ENCODE measurements around the gene PRDM12. TPM values are rescaled to one million over a fixed set of nuclear protein-coding genes. Genes with fewer than 3 reads are reported as not detected.

Gene PRDM12
- polyA plus RNA-seq, 1 donor (not counting 4 experiments of a cell fraction or from before 2014, with no cell fraction given) = not detected

- Histone ChIP-seq H3K27me3 (ENCODE audit: control insufficient read depth, extremely low read depth, insufficient read depth, low read length) (no peaks in the 10 kb centered on the region), H3K9me1 (ENCODE audit: control insufficient read depth, extremely low read depth, insufficient read depth, low read length) (no peaks in the 10 kb centered on the region), H3K9me3 (ENCODE audit: control insufficient read depth, low read depth, low read length) (no peaks in the 10 kb centered on the region), H3K4me1 (ENCODE audit: control insufficient read depth, extremely low read depth, insufficient read depth, low read length) (no peaks in the 10 kb centered on the region), H3K79me2 (ENCODE audit: control insufficient read depth, insufficient read depth, low read length) (no peaks in the 10 kb centered on the region), H3K9ac (ENCODE audit: control insufficient read depth, extremely low read depth, insufficient read depth, low read length) (no peak overlapping the region), H3K4me3 (ENCODE audit: control insufficient read depth in 2 of 3, extremely low read depth in 1 of 3, insufficient read depth in 2 of 3, low read depth in 1 of 3, low read length in 3 of 3) (no peak overlapping the region), H3K27ac (ENCODE audit: control insufficient read depth, insufficient read depth, low read length) (no peak overlapping the region), H4K20me1 (ENCODE audit: control insufficient read depth, extremely low read depth, insufficient read depth, low read length) (no peaks in the 10 kb centered on the region), H3K4me2 (ENCODE audit: control insufficient read depth, extremely low read depth, insufficient read depth, low read depth, low read length) (no peak overlapping the region), H2AFZ (ENCODE audit: control insufficient read depth, low read length) (no peak overlapping the region), H3K36me3 (ENCODE audit: control insufficient read depth in 2 of 2, extremely low read depth in 1 of 2, insufficient read depth in 2 of 2, low read length in 2 of 2) (peaks cover 32 to 33% of the 10 kb centered on the region in 2 experiments)
- dilution Hi-C loops (cut with MboI; ENCODE audit: extremely low pct_ligation_motif_present, low sequenced_read_pairs) = no loop called here
- FAIRE-seq = no peak
- DNase-seq (ENCODE audit: low read depth, low spot score) = no peak
- no peak for TF ChIP-seq CTCF (optimal IDR thresholded peaks at IDR 0.05 in 1 of 3, IDR thresholded peaks at IDR 0.05 in 1 of 3, conservative IDR thresholded peaks at IDR 0.05 in 1 of 3; ENCODE audit: extremely low read depth in 1 of 3, insufficient read depth in 2 of 3, low read length in 3 of 3)
- TF ChIP-seq EZH2 (IDR thresholded peaks at IDR 0.05; ENCODE audit: low read length) = no peak
Observed at GRCh38 chr9:130634191-130634768, 30.1 kb upstream of the PRDM12 start.

- dilution Hi-C loops (cut with MboI; ENCODE audit: extremely low pct_ligation_motif_present, low sequenced_read_pairs) = no loop called here
- H3K4me2 ChIP-seq (ENCODE audit: control insufficient read depth, extremely low read depth, insufficient read depth, low read depth, low read length) = no peak overlapping the region
- H3K9me1 ChIP-seq (ENCODE audit: control insufficient read depth, extremely low read depth, insufficient read depth, low read length) = no peaks in the 10 kb centered on the region
- H3K36me3 ChIP-seq (ENCODE audit: control insufficient read depth in 2 of 2, extremely low read depth in 1 of 2, insufficient read depth in 2 of 2, low read length in 2 of 2) = peaks cover 32% of the 10 kb centered on the region in 2 experiments
- no peaks in the 10 kb centered on the region for H3K79me2 ChIP-seq (ENCODE audit: control insufficient read depth, insufficient read depth, low read length)
- H3K4me3 ChIP-seq (ENCODE audit: control insufficient read depth in 2 of 3, extremely low read depth in 1 of 3, insufficient read depth in 2 of 3, low read depth in 1 of 3, low read length in 3 of 3) = no peak overlapping the region
- no peak overlapping the region for H2AFZ ChIP-seq (ENCODE audit: control insufficient read depth, low read length)
- FAIRE-seq (no peak), DNase-seq (ENCODE audit: low read depth, low spot score) (no peak)
- TF ChIP-seq CTCF (optimal IDR thresholded peaks at IDR 0.05 in 1 of 3, IDR thresholded peaks at IDR 0.05 in 1 of 3, conservative IDR thresholded peaks at IDR 0.05 in 1 of 3; ENCODE audit: extremely low read depth in 1 of 3, insufficient read depth in 2 of 3, low read length in 3 of 3) = no peak
- TF ChIP-seq EZH2 (IDR thresholded peaks at IDR 0.05; ENCODE audit: low read length) = no peak
- H3K9me3 ChIP-seq (ENCODE audit: control insufficient read depth, low read depth, low read length) = no peaks in the 10 kb centered on the region
- no peaks in the 10 kb centered on the region for H3K27me3 ChIP-seq (ENCODE audit: control insufficient read depth, extremely low read depth, insufficient read depth, low read length)
- no peaks in the 10 kb centered on the region for H3K4me1 ChIP-seq (ENCODE audit: control insufficient read depth, extremely low read depth, insufficient read depth, low read length)
- H3K9ac ChIP-seq (ENCODE audit: control insufficient read depth, extremely low read depth, insufficient read depth, low read length) = no peak overlapping the region
- H3K27ac ChIP-seq (ENCODE audit: control insufficient read depth, insufficient read depth, low read length) = no peak overlapping the region
- H4K20me1 ChIP-seq (ENCODE audit: control insufficient read depth, extremely low read depth, insufficient read depth, low read length) = no peaks in the 10 kb centered on the region
Observed at GRCh38 chr9:130634801-130635200, 29.6 kb upstream of the PRDM12 start.
